Mammary epithelial cell (primary cell): Measurements from ENCODE around the gene SCN7A.

Source experiments
- CTCF ChIP-seq, 2 donors: IDR thresholded peaks in 1 of 2; conservative IDR thresholded peaks in 1 of 2; 2 replicates each; pipeline ENCODE4 v1.5.1; 2011 to 2012; ENCODE audit warnings: inconsistent platforms in 2 of 2, low read length in 2 of 2, mild to moderate bottlenecking in 2 of 2, control low read depth in 1 of 2, low read depth in 1 of 2; ENCODE audit not compliant: insufficient read depth in 1 of 2; ENCODE audit errors: extremely low read depth in 1 of 2
- EZH2 ChIP-seq: IDR thresholded peaks from 2 replicates; pipeline ENCODE4 v1.6.1; 2012; ENCODE audit warnings: low read length, inconsistent platforms, borderline replicate concordance

DNA sequence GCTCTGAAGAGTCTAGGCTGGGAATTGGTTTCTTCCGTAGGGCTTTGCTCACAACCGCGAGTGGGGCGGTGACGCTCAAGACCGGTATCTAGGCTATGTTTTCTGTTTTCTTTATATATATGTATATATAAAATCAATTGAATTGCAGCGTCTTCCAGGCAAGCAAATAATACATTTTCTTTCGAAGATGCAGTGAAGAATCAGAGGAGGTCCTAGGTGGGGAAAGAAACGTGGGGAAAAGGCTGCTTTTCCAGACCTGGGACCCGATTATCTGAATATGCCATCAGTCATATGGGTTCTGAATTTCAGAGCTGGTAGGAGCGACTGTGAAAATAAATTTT lies 117.6 kb downstream of the SCN7A start:
- no peak for TF ChIP-seq CTCF (conservative IDR thresholded peaks at IDR 0.05 in 1 of 2, IDR thresholded peaks at IDR 0.05 in 1 of 2; ENCODE audit: extremely low read depth in 1 of 2, insufficient read depth in 1 of 2, low read depth in 1 of 2, low read length in 2 of 2)
- no peak for TF ChIP-seq EZH2
